HepG2 (cell line): Measurements from ENCODE around the gene KRTDAP. TPM values are rescaled to one million over a fixed set of nuclear protein-coding genes. Genes with fewer than 3 reads are reported as not detected.
A peak's percentile ranks its signal among the peaks of the same experiment; 100 is the strongest.

Experiments
- ATAC-seq: fragments of 200-7000 bp; cut with Tn5 transposase; 3 replicates; pipeline ENCODE4 v1.9.1; 2020; ENCODE audit warnings: mild to moderate bottlenecking, moderate library complexity
- BruUV-seq: library from RNA; stranded (reverse); fragments of 400-500 nt; replicated peaks from 2 replicates; lab custom pipeline; 2021; lab: Mats Ljungman, UMichigan
- CTCF ChIA-PET: fragments of 300-600 bp; formaldehyde crosslinking; extraction: SDS; loops from one replicate; lab custom pipeline; 2021; ENCODE audit warnings: low total read pairs, inconsistent platforms, low intra/inter-chr PET ratio; lab: Yijun Ruan, JAX
- POLR2A ChIA-PET: fragments of 350-600 bp; sonication (Branson Sonifier 250); formaldehyde crosslinking; loops from one replicate; lab custom pipeline; 2020; ENCODE audit warnings: antibody characterized with exemption, inconsistent platforms; lab: Yijun Ruan, JAX
- DNase-seq: peaks from one replicate; pipeline ENCODE4 v3.0.0-alpha.2; 2015; ENCODE audit warnings: low spot score
- FAIRE-seq: peaks from 3 replicates; lab custom pipeline; 2011; peaks lifted over from hg19 to GRCh38; lab: Jason Lieb, UNC
- H2AFZ ChIP-seq: one replicate; pipeline ENCODE4 v1.6.1; 2011; ENCODE audit warnings: low read length, inconsistent platforms
- H3K27ac ChIP-seq: fragments of 300-600 bp; 3 replicates; pipeline ENCODE4 v1.8.0; 2011; ENCODE audit warnings: mixed run types, mild to moderate bottlenecking, mixed read lengths, low read length, inconsistent platforms; ENCODE audit not compliant: insufficient read depth; ENCODE audit errors: extremely low read length
- H3K27me3 ChIP-seq, 2 experiments: fragments of 200-600 bp in 1 of 2; 2 replicates in 1 of 2; 3 replicates in 1 of 2; pipeline versions ENCODE4 v1.6.0 to v1.8.0; 2011; ENCODE audit warnings: low read length in 2 of 2, mild to moderate bottlenecking in 2 of 2, moderate library complexity in 2 of 2, inconsistent platforms in 1 of 2; ENCODE audit not compliant: insufficient read depth in 2 of 2, control insufficient read depth in 1 of 2
- H3K36me3 ChIP-seq, 2 experiments: fragments of 200-600 bp in 1 of 2; replicated peaks in 1 of 2; 2 replicates in 1 of 2; 3 replicates in 1 of 2; pipeline versions ENCODE4 v1.5.1 to v1.8.0; 2011; ENCODE audit warnings: low read length in 2 of 2, inconsistent platforms in 1 of 2; ENCODE audit not compliant: insufficient read depth in 2 of 2, control insufficient read depth in 1 of 2
- H3K4me1 ChIP-seq: 2 replicates; pipeline ENCODE4 v1.5.1; 2012; ENCODE audit warnings: low read length, inconsistent platforms; ENCODE audit not compliant: insufficient read depth
- H3K4me2 ChIP-seq: 2 replicates; pipeline ENCODE4 v1.6.0; 2011; ENCODE audit warnings: low read depth, low read length, inconsistent platforms
- H3K4me3 ChIP-seq, 3 experiments: fragments of 200-600 bp in 1 of 3; sonication (generic), shearing (Covaris generic) in 1 of 3; replicated peaks in 1 of 3; 2 replicates each; pipeline ENCODE4 v1.5.1; 2011 to 2016; ENCODE audit warnings: low read length in 3 of 3, inconsistent platforms in 2 of 3, low read depth in 2 of 3, mild to moderate bottlenecking in 2 of 3, control low read depth in 1 of 3, mixed read lengths in 1 of 3; ENCODE audit not compliant: insufficient read depth in 1 of 3
- H3K79me2 ChIP-seq: one replicate; pipeline ENCODE4 v1.6.1; 2011; ENCODE audit warnings: low read length, inconsistent platforms; ENCODE audit not compliant: insufficient read depth
- H3K9ac ChIP-seq: 2 replicates; pipeline ENCODE4 v1.6.0; 2011; ENCODE audit warnings: mild to moderate bottlenecking, low read depth, low read length, inconsistent platforms; ENCODE audit not compliant: insufficient read depth
- H3K9me3 ChIP-seq: 2 replicates; pipeline ENCODE4 v1.5.1; 2012; ENCODE audit warnings: mild to moderate bottlenecking, low read length
- H4K20me1 ChIP-seq: 2 replicates; pipeline ENCODE4 v1.6.0; 2011; ENCODE audit warnings: inconsistent platforms, mild to moderate bottlenecking, low read length, moderate library complexity; ENCODE audit not compliant: insufficient read depth
- BCL6 ChIP-seq: IDR thresholded peaks from 2 replicates; pipeline ENCODE4 v1.6.1; 2016; ENCODE audit warnings: missing genetic modification reagents, missing compliant biosample characterization
- FOSL2 ChIP-seq: sonication (generic); formaldehyde crosslinking; IDR thresholded peaks from 2 replicates; pipeline ENCODE4 v1.4.0; 2020; ENCODE audit warnings: missing genetic modification reagents
- HIVEP1 ChIP-seq: sonication (generic); formaldehyde crosslinking; IDR thresholded peaks from 2 replicates; pipeline ENCODE4 v1.4.0; 2020; ENCODE audit warnings: mild to moderate bottlenecking, missing genetic modification reagents
- HOXA3 ChIP-seq: sonication (generic); formaldehyde crosslinking; IDR thresholded peaks from 2 replicates; pipeline ENCODE4 v1.5.0; 2020; ENCODE audit warnings: missing genetic modification reagents
- KAT8 ChIP-seq: IDR thresholded peaks from 2 replicates; pipeline ENCODE4 v1.6.1; 2016; ENCODE audit warnings: missing genetic modification reagents, missing compliant biosample characterization
- NFKBIZ ChIP-seq: IDR thresholded peaks from 2 replicates; pipeline ENCODE4 v1.6.1; 2018; ENCODE audit warnings: missing genetic modification reagents, missing compliant biosample characterization
- U2AF2 ChIP-seq: fragments of 200-400 bp; formaldehyde crosslinking; IDR thresholded peaks from 2 replicates; pipeline ENCODE4 v1.6.1; 2017; ENCODE audit warnings: low read depth, mild to moderate bottlenecking, low read length
- YEATS2 ChIP-seq: sonication (generic); formaldehyde crosslinking; IDR thresholded peaks from 2 replicates; pipeline ENCODE4 v1.4.0; 2020; ENCODE audit warnings: missing genetic modification reagents, borderline replicate concordance
- ZNF136 ChIP-seq: sonication (generic); formaldehyde crosslinking; IDR thresholded peaks from 2 replicates; pipeline ENCODE4 v1.8.1; 2022; ENCODE audit warnings: low read depth, mild to moderate bottlenecking, moderate library complexity, missing genetic modification reagents
- ZNF235 ChIP-seq: sonication (generic); formaldehyde crosslinking; IDR thresholded peaks from 2 replicates; pipeline ENCODE4 v1.8.1; 2023; ENCODE audit warnings: mild to moderate bottlenecking, missing genetic modification reagents, borderline replicate concordance
- ZNF256 ChIP-seq: sonication (generic); formaldehyde crosslinking; conservative IDR thresholded peaks from 2 replicates; pipeline ENCODE4 v1.4.0; 2020; ENCODE audit warnings: missing genetic modification reagents
- ZNF260 ChIP-seq: sonication (generic); formaldehyde crosslinking; IDR thresholded peaks from 2 replicates; pipeline ENCODE4 v1.4.0; 2020; ENCODE audit warnings: missing genetic modification reagents, low read depth, mild to moderate bottlenecking, borderline replicate concordance
- ZNF570 ChIP-seq: sonication (generic); formaldehyde crosslinking; IDR thresholded peaks from 2 replicates; pipeline ENCODE4 v1.4.0; 2020; ENCODE audit warnings: mild to moderate bottlenecking, missing genetic modification reagents, borderline replicate concordance
- ZNF605 ChIP-seq: sonication (generic); formaldehyde crosslinking; IDR thresholded peaks from 2 replicates; pipeline ENCODE4 v1.8.0; 2022; ENCODE audit warnings: mild to moderate bottlenecking, missing genetic modification reagents
- WGBS: methylation state at CpG from one replicate; pipeline ENCODE4 v1.1.6; 2017; ENCODE audit warnings: low lambda C conversion rate; 5-methylcytosine and 5-hydroxymethylcytosine counted together
- in situ Hi-C: cut with HindIII; loops from 2 replicates; pipeline ENCODE4 v1.10.0; 2017; ENCODE audit warnings: low pct_unique_long_range_greater_than_20kb; ENCODE audit not compliant: extremely low pct_ligation_motif_present
- intact Hi-C: fragments of 100-400 bp; cut with micrococcal nuclease; formaldehyde crosslinking; loops from one replicate; pipeline ENCODE4 v1.10.0; 2022; ENCODE audit not compliant: unreplicated experiment
- polyA plus RNA-seq, 8 experiments: library from polyadenylated mRNA; depleted of rRNA in 3 of 8; stranded (reverse) in 7 of 8; unstranded in 1 of 8; fragments of >200 nt; fragmentation: Illumina TruSeq in 4 of 8; extraction: Trizol in 4 of 8; gene quantifications; 2 replicates each; pipeline versions ENCODE4 v1.2.1 to v1.2.3, GENCODE V29; 2011 to 2016; ENCODE audit warnings: low read depth in 4 of 8, missing spikeins in 1 of 8, mixed read lengths in 1 of 8; ENCODE audit not compliant: insufficient read depth in 1 of 8
- total RNA-seq, 5 experiments: library from RNA; depleted of rRNA; stranded (reverse); fragments of >200 nt; fragmentation: Illumina TruSeq; extraction: Trizol; gene quantifications; 2 replicates each; pipeline ENCODE4 v1.2.3, GENCODE V29; 2016; ENCODE audit warnings: low read depth in 1 of 5

Gene KRTDAP
- total and polyA plus RNA-seq, 2 of the 13 experiments (the other 11 are each of a cell fraction or from before 2014, with no cell fraction given), result 0.86 to 1.5 TPM

DNA sequence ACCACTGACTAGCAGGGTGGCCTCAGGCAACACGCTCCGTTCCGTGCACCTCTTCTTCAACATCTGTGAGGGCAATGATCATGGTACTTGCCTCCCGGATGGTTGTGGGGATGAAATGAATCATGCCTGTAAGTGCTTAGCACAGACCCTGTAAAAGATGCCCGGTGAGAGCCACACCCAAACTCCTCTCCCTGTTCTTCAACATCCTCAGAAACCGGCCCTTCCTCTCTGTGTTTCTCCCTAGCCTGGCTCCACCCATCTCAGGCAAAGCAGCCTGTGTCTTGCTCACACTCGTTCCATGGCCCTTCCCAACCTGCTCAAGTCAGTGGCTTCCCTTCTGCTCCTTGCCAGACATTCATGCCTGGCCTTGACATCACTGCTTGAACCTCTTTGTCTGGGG lies 29.0 kb upstream of the KRTDAP start:
- BruUV-seq, result no TSS peak
- TF ChIP-seq KAT8 (CRISPR knock-in tag) (no peak), YEATS2 (CRISPR knock-in tag) (no peak), ZNF235 (CRISPR knock-in tag) (no peak), ZNF570 (no peak), ZNF136 (no peak), NFKBIZ (no peak)
- intact Hi-C loops, result no loop called here
- Histone ChIP-seq H3K9ac (no peak overlapping the region), H3K4me1 (peaks cover 23% of the 10 kb centered on the region), H3K36me3 (no peaks in the 10 kb centered on the region), H2AFZ (no peak overlapping the region), H3K4me2 (no peak overlapping the region), H3K27me3 (peaks cover 0 to 29% of the 10 kb centered on the region in 2 experiments; a peak in 4 of 5 replicates), H3K4me3 (no peak overlapping the region), H3K27ac (no peak overlapping the region), H3K79me2 (no peaks in the 10 kb centered on the region), H4K20me1 (no peaks in the 10 kb centered on the region), H3K9me3 (no peaks in the 10 kb centered on the region)
- CTCF ChIA-PET, result no interaction called here
- 50% methylated on average over 7 of the region's 7 CpGs for WGBS
- FAIRE-seq, result no peak
- no peak for ATAC-seq
- DNase-seq, result no peak
- POLR2A ChIA-PET, result no interaction called here
- in situ Hi-C loops, result no loop called here

DNA sequence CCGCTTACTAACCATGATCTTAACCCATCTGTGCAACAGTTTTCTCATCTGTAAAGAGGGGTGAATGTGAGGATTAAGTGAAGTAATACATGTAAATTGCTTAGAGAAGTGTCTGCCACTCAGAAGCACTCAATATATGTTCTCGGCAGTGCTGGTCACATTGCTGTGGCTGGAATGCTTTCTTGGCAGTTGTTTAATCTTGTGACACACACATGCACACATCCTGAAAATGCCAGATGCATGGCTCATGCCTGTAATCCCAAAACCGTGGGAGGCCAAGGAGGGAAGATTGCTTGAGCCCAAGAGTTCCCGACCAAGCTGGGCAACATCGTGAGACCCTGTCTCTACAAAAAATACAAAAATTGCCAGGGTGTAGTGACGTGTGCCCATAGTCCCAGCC lies 28.0 kb upstream of the KRTDAP start:
- Histone ChIP-seq H4K20me1 (no peaks in the 10 kb centered on the region), H2AFZ (no peak overlapping the region), H3K79me2 (no peaks in the 10 kb centered on the region), H3K4me1 (peaks cover 23% of the 10 kb centered on the region), H3K9me3 (no peaks in the 10 kb centered on the region), H3K27me3 (peaks cover 0 to 30% of the 10 kb centered on the region in 2 experiments; a peak in 4 of 5 replicates), H3K4me2 (no peak overlapping the region), H3K36me3 (no peaks in the 10 kb centered on the region), H3K27ac (no peak overlapping the region), H3K9ac (no peak overlapping the region), H3K4me3 (no peak overlapping the region)
- intact Hi-C loops (no loop called here), in situ Hi-C loops (no loop called here)
- CTCF ChIA-PET, result no interaction called here
- no peak for DNase-seq
- no peak for FAIRE-seq
- POLR2A ChIA-PET, result no interaction called here
- 12% methylated on average over 5 of the region's 6 CpGs for WGBS
- BruUV-seq, result no TSS peak
- TF ChIP-seq ZNF256 (CRISPR knock-in tag) (no peak), ZNF605 (CRISPR knock-in tag) (no peak), U2AF2 (no peak), FOSL2 (CRISPR knock-in tag) (0 out of 2 replicates have a peak, but pooled peaks have one; percentile 6), HOXA3 (CRISPR knock-in tag) (no peak), BCL6 (CRISPR knock-in tag) (no peak), HIVEP1 (no peak), ZNF260 (CRISPR knock-in tag) (no peak)
- ATAC-seq, result no peak
